WTC11 (cell line): Measurements from ENCODE around the gene LRRC23. TPM values are rescaled to one million over a fixed set of nuclear protein-coding genes. Genes with fewer than 3 reads are reported as not detected.

Experiments
- CREB1 ChIP-seq: sonication (generic); formaldehyde crosslinking; IDR thresholded peaks from 2 replicates; pipeline ENCODE4 v1.8.0; 2023; ENCODE audit warnings: mild to moderate bottlenecking, missing genetic modification reagents
- CREM ChIP-seq: sonication (generic); formaldehyde crosslinking; IDR thresholded peaks from 2 replicates; pipeline ENCODE4 v1.8.1; 2022; ENCODE audit warnings: mild to moderate bottlenecking, missing genetic modification reagents, moderate library complexity
- EMX1 ChIP-seq: fragments of 250-450 bp; sonication (Bioruptor Pico); IDR thresholded peaks from 2 replicates; pipeline ENCODE4 v1.8.0; 2021; ENCODE audit warnings: mild to moderate bottlenecking
- ESRRA ChIP-seq: sonication (generic); formaldehyde crosslinking; IDR thresholded peaks from 2 replicates; pipeline ENCODE4 v1.8.1; 2022; ENCODE audit warnings: mild to moderate bottlenecking, missing genetic modification reagents, borderline replicate concordance
- FOXK1 ChIP-seq: sonication (generic); formaldehyde crosslinking; IDR thresholded peaks from 2 replicates; pipeline ENCODE4 v1.8.0; 2022; ENCODE audit warnings: mild to moderate bottlenecking, moderate library complexity, missing genetic modification reagents
- GTF2I ChIP-seq: fragments of 250-450 bp; sonication (Bioruptor Pico); conservative IDR thresholded peaks from 2 replicates; pipeline ENCODE4 v1.4.0; 2021; ENCODE audit warnings: mild to moderate bottlenecking
- HMGA2 ChIP-seq: fragments of 250-450 bp; sonication (Bioruptor Pico); IDR thresholded peaks from 2 replicates; pipeline ENCODE4 v1.4.0; 2021; ENCODE audit warnings: mild to moderate bottlenecking, moderate library complexity
- JUN ChIP-seq: sonication (generic); formaldehyde crosslinking; IDR thresholded peaks from 2 replicates; pipeline ENCODE4 v1.8.0; 2023; ENCODE audit warnings: mild to moderate bottlenecking, missing genetic modification reagents
- NFYB ChIP-seq: sonication (generic); formaldehyde crosslinking; conservative IDR thresholded peaks from 2 replicates; pipeline ENCODE4 v1.8.0; 2022; ENCODE audit warnings: low read depth, missing genetic modification reagents
- OVOL2 ChIP-seq: fragments of 250-450 bp; sonication (Bioruptor Pico); IDR thresholded peaks from 2 replicates; pipeline ENCODE4 v1.9.0; 2021; ENCODE audit warnings: mild to moderate bottlenecking, borderline replicate concordance
- RELA ChIP-seq: sonication (generic); formaldehyde crosslinking; IDR thresholded peaks from 2 replicates; pipeline ENCODE4 v1.8.1; 2022; ENCODE audit warnings: missing genetic modification reagents, mild to moderate bottlenecking, borderline replicate concordance
- TCF7 ChIP-seq: sonication (generic); formaldehyde crosslinking; IDR thresholded peaks from 2 replicates; pipeline ENCODE4 v1.8.0; 2022; ENCODE audit warnings: mild to moderate bottlenecking, low read depth, missing genetic modification reagents, moderate library complexity
- ZNF416 ChIP-seq: fragments of 250-450 bp; sonication (Bioruptor Pico); IDR thresholded peaks from 2 replicates; pipeline ENCODE4 v1.9.0; 2021; ENCODE audit warnings: mild to moderate bottlenecking, inconsistent platforms
- total RNA-seq: library from RNA; stranded (reverse); gene quantifications from 3 replicates; pipeline ENCODE4 v1.2.3, GENCODE V29; 2021
- TF ChIP-seq, protein P1 (sequence below): sonication (generic); formaldehyde crosslinking; IDR thresholded peaks from 2 replicates; pipeline ENCODE4 v1.8.1; 2023; ENCODE audit warnings: mild to moderate bottlenecking, missing genetic modification reagents
- TF ChIP-seq, protein P2 (sequence below): sonication (generic); formaldehyde crosslinking; IDR thresholded peaks from 2 replicates; pipeline ENCODE4 v1.8.1; 2023; ENCODE audit warnings: mild to moderate bottlenecking, missing genetic modification reagents, moderate library complexity
- TF ChIP-seq, protein P3 (sequence below): sonication (generic); formaldehyde crosslinking; IDR thresholded peaks from 2 replicates; pipeline ENCODE4 v1.8.0; 2022; ENCODE audit warnings: mild to moderate bottlenecking, missing genetic modification reagents
- TF ChIP-seq, protein P4 (sequence below): sonication (generic); formaldehyde crosslinking; IDR thresholded peaks from 2 replicates; pipeline ENCODE4 v1.8.1; 2022; ENCODE audit warnings: mild to moderate bottlenecking, missing genetic modification reagents, moderate library complexity, borderline replicate concordance
- TF ChIP-seq, protein P5 (sequence below): fragments of 200-600 bp; IDR thresholded peaks from 2 replicates; pipeline ENCODE4 v1.8.0; 2022; ENCODE audit warnings: antibody characterized with exemption
- TF ChIP-seq, protein P6 (sequence below): fragments of 250-450 bp; sonication (Bioruptor Pico); IDR thresholded peaks from 2 replicates; pipeline ENCODE4 v1.9.0; 2021; ENCODE audit warnings: moderate library complexity, mild to moderate bottlenecking, inconsistent platforms, borderline replicate concordance
- TF ChIP-seq, protein P7 (sequence below): sonication (generic); formaldehyde crosslinking; conservative IDR thresholded peaks from 2 replicates; pipeline ENCODE4 v1.8.1; 2023; ENCODE audit warnings: mild to moderate bottlenecking, low read depth, missing genetic modification reagents, moderate library complexity
- TF ChIP-seq, protein P8 (sequence below): fragments of 250-450 bp; sonication (Bioruptor Pico); IDR thresholded peaks from 2 replicates; pipeline ENCODE4 v2.1.2; 2022; ENCODE audit warnings: mild to moderate bottlenecking, moderate library complexity
- TF ChIP-seq, protein P9 (sequence below): fragments of 250-450 bp; sonication (Bioruptor Pico); IDR thresholded peaks from 2 replicates; pipeline ENCODE4 v1.9.0; 2021; ENCODE audit warnings: mild to moderate bottlenecking, borderline replicate concordance

The LRRC23 gene
- total RNA-seq, 1 experiment from 2014 or later = 3.1 TPM

DNA sequence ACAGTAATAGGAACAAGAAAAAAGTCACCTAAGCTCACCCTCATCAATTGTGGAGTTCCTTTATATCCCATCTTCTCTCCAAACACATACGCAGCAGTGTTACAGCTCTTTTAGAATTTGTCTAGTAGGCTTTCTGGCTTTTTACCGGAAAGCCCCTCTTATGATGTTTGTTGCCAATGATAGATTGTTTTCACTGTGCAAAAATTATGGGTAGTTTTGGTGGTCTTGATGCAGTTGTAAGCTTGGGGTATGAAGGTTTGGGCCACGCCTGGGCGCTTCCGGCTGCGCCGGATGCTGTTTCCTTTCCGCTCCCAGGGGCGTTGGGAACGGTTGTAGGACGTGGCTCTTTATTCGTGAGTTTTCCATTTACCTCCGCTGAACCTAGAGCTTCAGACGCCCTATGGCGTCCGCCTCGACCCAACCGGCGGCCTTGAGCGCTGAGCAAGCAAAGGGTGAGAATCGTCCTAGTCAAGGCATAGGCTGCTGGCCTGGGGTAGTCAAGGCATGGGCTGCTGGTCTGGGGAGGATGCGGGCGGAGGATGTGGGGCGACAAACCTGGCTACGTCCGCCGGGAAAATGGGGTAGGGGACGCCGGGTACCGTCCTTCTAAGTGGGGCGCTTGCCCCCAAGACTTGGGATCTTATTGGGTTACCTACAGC, 39.2 kb downstream of the LRRC23 start, which contains the start of the genes C12orf57 and RNU7-1 (continued):
- TF ChIP-seq, protein P1, sequence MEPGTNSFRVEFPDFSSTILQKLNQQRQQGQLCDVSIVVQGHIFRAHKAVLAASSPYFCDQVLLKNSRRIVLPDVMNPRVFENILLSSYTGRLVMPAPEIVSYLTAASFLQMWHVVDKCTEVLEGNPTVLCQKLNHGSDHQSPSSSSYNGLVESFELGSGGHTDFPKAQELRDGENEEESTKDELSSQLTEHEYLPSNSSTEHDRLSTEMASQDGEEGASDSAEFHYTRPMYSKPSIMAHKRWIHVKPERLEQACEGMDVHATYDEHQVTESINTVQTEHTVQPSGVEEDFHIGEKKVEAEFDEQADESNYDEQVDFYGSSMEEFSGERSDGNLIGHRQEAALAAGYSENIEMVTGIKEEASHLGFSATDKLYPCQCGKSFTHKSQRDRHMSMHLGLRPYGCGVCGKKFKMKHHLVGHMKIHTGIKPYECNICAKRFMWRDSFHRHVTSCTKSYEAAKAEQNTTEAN (CRISPR knock-in tag) = peak; percentile 92; the same call in 1 of the 2 replicates
- TF ChIP-seq TCF7 = peak; percentile 16; the same call in 1 of the 2 replicates
- peak; percentile 12 for TF ChIP-seq NFYB (CRISPR knock-in tag)
- TF ChIP-seq, protein P2, sequence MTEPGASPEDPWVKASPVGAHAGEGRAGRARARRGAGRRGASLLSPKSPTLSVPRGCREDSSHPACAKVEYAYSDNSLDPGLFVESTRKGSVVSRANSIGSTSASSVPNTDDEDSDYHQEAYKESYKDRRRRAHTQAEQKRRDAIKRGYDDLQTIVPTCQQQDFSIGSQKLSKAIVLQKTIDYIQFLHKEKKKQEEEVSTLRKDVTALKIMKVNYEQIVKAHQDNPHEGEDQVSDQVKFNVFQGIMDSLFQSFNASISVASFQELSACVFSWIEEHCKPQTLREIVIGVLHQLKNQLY = 0 out of 2 replicates have a peak, but pooled peaks have one; percentile 50
- TF ChIP-seq CREM (CRISPR knock-in tag) = no peak; the same call in 1 of the 2 replicates
- peak; percentile 99 for TF ChIP-seq ZNF416 (CRISPR knock-in tag)
- TF ChIP-seq, protein P3, sequence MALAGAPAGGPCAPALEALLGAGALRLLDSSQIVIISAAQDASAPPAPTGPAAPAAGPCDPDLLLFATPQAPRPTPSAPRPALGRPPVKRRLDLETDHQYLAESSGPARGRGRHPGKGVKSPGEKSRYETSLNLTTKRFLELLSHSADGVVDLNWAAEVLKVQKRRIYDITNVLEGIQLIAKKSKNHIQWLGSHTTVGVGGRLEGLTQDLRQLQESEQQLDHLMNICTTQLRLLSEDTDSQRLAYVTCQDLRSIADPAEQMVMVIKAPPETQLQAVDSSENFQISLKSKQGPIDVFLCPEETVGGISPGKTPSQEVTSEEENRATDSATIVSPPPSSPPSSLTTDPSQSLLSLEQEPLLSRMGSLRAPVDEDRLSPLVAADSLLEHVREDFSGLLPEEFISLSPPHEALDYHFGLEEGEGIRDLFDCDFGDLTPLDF = no peak
- TF ChIP-seq HMGA2 (CRISPR knock-in tag) = no peak
- TF ChIP-seq EMX1 (CRISPR knock-in tag) = peak; percentile 100
- TF ChIP-seq, protein P4, sequence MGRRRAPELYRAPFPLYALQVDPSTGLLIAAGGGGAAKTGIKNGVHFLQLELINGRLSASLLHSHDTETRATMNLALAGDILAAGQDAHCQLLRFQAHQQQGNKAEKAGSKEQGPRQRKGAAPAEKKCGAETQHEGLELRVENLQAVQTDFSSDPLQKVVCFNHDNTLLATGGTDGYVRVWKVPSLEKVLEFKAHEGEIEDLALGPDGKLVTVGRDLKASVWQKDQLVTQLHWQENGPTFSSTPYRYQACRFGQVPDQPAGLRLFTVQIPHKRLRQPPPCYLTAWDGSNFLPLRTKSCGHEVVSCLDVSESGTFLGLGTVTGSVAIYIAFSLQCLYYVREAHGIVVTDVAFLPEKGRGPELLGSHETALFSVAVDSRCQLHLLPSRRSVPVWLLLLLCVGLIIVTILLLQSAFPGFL (CRISPR knock-in tag) = peak; percentile 91; the same call in 1 of the 2 replicates
- TF ChIP-seq, protein P5, sequence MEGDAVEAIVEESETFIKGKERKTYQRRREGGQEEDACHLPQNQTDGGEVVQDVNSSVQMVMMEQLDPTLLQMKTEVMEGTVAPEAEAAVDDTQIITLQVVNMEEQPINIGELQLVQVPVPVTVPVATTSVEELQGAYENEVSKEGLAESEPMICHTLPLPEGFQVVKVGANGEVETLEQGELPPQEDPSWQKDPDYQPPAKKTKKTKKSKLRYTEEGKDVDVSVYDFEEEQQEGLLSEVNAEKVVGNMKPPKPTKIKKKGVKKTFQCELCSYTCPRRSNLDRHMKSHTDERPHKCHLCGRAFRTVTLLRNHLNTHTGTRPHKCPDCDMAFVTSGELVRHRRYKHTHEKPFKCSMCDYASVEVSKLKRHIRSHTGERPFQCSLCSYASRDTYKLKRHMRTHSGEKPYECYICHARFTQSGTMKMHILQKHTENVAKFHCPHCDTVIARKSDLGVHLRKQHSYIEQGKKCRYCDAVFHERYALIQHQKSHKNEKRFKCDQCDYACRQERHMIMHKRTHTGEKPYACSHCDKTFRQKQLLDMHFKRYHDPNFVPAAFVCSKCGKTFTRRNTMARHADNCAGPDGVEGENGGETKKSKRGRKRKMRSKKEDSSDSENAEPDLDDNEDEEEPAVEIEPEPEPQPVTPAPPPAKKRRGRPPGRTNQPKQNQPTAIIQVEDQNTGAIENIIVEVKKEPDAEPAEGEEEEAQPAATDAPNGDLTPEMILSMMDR = no peak
- TF ChIP-seq, protein P6, sequence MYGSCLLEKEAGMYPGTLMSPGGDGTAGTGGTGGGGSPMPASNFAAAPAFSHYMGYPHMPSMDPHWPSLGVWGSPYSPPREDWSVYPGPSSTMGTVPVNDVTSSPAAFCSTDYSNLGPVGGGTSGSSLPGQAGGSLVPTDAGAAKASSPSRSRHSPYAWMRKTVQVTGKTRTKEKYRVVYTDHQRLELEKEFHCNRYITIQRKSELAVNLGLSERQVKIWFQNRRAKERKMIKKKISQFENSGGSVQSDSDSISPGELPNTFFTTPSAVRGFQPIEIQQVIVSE = peak; percentile 97
- TF ChIP-seq, protein P7, sequence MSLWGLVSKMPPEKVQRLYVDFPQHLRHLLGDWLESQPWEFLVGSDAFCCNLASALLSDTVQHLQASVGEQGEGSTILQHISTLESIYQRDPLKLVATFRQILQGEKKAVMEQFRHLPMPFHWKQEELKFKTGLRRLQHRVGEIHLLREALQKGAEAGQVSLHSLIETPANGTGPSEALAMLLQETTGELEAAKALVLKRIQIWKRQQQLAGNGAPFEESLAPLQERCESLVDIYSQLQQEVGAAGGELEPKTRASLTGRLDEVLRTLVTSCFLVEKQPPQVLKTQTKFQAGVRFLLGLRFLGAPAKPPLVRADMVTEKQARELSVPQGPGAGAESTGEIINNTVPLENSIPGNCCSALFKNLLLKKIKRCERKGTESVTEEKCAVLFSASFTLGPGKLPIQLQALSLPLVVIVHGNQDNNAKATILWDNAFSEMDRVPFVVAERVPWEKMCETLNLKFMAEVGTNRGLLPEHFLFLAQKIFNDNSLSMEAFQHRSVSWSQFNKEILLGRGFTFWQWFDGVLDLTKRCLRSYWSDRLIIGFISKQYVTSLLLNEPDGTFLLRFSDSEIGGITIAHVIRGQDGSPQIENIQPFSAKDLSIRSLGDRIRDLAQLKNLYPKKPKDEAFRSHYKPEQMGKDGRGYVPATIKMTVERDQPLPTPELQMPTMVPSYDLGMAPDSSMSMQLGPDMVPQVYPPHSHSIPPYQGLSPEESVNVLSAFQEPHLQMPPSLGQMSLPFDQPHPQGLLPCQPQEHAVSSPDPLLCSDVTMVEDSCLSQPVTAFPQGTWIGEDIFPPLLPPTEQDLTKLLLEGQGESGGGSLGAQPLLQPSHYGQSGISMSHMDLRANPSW (CRISPR knock-in tag) = no peak
- TF ChIP-seq GTF2I = no peak
- TF ChIP-seq ESRRA (CRISPR knock-in tag) = no peak
- no peak for TF ChIP-seq RELA (CRISPR knock-in tag)
- TF ChIP-seq CREB1 (CRISPR knock-in tag) = no peak
- TF ChIP-seq, protein P8, sequence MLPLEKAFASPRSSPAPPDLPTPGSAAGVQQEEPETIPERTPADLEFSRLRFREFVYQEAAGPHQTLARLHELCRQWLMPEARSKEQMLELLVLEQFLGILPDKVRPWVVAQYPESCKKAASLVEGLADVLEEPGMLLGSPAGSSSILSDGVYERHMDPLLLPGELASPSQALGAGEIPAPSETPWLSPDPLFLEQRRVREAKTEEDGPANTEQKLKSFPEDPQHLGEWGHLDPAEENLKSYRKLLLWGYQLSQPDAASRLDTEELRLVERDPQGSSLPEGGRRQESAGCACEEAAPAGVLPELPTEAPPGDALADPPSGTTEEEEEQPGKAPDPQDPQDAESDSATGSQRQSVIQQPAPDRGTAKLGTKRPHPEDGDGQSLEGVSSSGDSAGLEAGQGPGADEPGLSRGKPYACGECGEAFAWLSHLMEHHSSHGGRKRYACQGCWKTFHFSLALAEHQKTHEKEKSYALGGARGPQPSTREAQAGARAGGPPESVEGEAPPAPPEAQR (CRISPR knock-in tag) = no peak
- TF ChIP-seq, protein P9, sequence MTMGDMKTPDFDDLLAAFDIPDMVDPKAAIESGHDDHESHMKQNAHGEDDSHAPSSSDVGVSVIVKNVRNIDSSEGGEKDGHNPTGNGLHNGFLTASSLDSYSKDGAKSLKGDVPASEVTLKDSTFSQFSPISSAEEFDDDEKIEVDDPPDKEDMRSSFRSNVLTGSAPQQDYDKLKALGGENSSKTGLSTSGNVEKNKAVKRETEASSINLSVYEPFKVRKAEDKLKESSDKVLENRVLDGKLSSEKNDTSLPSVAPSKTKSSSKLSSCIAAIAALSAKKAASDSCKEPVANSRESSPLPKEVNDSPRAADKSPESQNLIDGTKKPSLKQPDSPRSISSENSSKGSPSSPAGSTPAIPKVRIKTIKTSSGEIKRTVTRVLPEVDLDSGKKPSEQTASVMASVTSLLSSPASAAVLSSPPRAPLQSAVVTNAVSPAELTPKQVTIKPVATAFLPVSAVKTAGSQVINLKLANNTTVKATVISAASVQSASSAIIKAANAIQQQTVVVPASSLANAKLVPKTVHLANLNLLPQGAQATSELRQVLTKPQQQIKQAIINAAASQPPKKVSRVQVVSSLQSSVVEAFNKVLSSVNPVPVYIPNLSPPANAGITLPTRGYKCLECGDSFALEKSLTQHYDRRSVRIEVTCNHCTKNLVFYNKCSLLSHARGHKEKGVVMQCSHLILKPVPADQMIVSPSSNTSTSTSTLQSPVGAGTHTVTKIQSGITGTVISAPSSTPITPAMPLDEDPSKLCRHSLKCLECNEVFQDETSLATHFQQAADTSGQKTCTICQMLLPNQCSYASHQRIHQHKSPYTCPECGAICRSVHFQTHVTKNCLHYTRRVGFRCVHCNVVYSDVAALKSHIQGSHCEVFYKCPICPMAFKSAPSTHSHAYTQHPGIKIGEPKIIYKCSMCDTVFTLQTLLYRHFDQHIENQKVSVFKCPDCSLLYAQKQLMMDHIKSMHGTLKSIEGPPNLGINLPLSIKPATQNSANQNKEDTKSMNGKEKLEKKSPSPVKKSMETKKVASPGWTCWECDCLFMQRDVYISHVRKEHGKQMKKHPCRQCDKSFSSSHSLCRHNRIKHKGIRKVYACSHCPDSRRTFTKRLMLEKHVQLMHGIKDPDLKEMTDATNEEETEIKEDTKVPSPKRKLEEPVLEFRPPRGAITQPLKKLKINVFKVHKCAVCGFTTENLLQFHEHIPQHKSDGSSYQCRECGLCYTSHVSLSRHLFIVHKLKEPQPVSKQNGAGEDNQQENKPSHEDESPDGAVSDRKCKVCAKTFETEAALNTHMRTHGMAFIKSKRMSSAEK (CRISPR knock-in tag) = peak; percentile 100
- peak; percentile 61 for TF ChIP-seq FOXK1 (CRISPR knock-in tag)
- TF ChIP-seq JUN (CRISPR knock-in tag) = peak; percentile 90
- peak; percentile 95 for TF ChIP-seq OVOL2 (CRISPR knock-in tag)
